ENCODE results near the gene CCDC134. TPM values are rescaled to one million over a fixed set of nuclear protein-coding genes. Genes with fewer than 3 reads are reported as not detected.

CCDC134 gene
- total RNA-seq, 1 experiment from 2014 or later: 5.5 TPM

DNA sequence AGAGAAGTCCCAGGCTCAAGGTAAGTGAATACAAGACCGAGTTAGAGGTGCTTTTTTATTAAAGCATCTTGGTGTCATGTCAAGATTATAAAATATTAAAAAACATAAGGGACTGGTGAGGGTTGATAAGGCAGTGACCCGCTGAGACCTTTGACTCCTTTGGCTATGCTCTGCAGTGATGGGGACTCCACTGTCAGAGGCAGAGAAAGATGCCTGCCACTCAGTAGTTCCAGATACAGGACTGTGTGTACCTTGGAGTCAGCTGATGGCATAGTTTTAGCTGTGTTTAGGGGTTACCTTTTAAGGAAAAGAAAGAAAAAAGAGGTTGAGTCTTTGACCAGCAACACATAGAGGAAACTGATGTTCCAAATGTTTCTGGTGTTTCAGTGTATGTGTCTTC is 73.6 kb downstream of the CCDC134 start:
- DNase-seq (ENCODE audit: extremely low read depth, low read depth): no peak

GRCh38 chr22:41875531-41876270 is 75.2 kb downstream of the CCDC134 start:
- DNase-seq (ENCODE audit: extremely low read depth, low read depth): no peak

Other genes starting within 250 kb of the CCDC134 start
- not detected in 2 replicates for gene CSDC2, start 239.7 kb upstream of the CCDC134 start, total RNA-seq (2014; rRNA removed; shearing (Covaris generic))
- gene PMM1, start 210.8 kb upstream of the CCDC134 start, total RNA-seq (2014; rRNA removed; shearing (Covaris generic)): 9.5 and 14.4 TPM in 2 replicates
- gene DESI1, start 179.6 kb upstream of the CCDC134 start, total RNA-seq (2014; rRNA removed; shearing (Covaris generic)): 26.3 and 32.4 TPM in 2 replicates
- 329 and 336 TPM in 2 replicates for gene XRCC6, start 179.4 kb upstream of the CCDC134 start, total RNA-seq (2014; rRNA removed; shearing (Covaris generic))
- 105 and 113 TPM in 2 replicates for gene SNU13, start 111.8 kb upstream of the CCDC134 start, total RNA-seq (2014; rRNA removed; shearing (Covaris generic))
- 0.43 and 0.50 TPM in 2 replicates for gene MEI1, start 101.2 kb upstream of the CCDC134 start, total RNA-seq (2014; rRNA removed; shearing (Covaris generic))
- 29.5 and 29.9 TPM in 2 replicates for gene SREBF2, start 32.4 kb downstream of the CCDC134 start, total RNA-seq (2014; rRNA removed; shearing (Covaris generic))
- gene SHISA8, start 114.4 kb downstream of the CCDC134 start, total RNA-seq (2014; rRNA removed; shearing (Covaris generic)): not detected in 2 replicates
- 0.20 and 0.27 TPM in 2 replicates for gene TNFRSF13C, start 126.1 kb downstream of the CCDC134 start, total RNA-seq (2014; rRNA removed; shearing (Covaris generic))
- 20.7 and 22.9 TPM in 2 replicates for gene CENPM, start 146.5 kb downstream of the CCDC134 start, total RNA-seq (2014; rRNA removed; shearing (Covaris generic))
- 0.35 and 0.45 TPM in 2 replicates for gene SEPTIN3, start 168.8 kb downstream of the CCDC134 start, total RNA-seq (2014; rRNA removed; shearing (Covaris generic))
- gene WBP2NL, start 198.1 kb downstream of the CCDC134 start, total RNA-seq (2014; rRNA removed; shearing (Covaris generic)): 0.78 and 1.2 TPM in 2 replicates